SK-N-SH (cell line): Measurements from ENCODE around the gene NACA2. TPM values are rescaled to one million over a fixed set of nuclear protein-coding genes. Genes with fewer than 3 reads are reported as not detected.

Experiments
- CTCF ChIA-PET: fragments of 300-600, 350-600 bp; formaldehyde crosslinking; extraction: SDS; loops from one replicate; lab custom pipeline; 2021; lab: Yijun Ruan, JAX
- POLR2A ChIA-PET: fragments of 350-600 bp; sonication (Branson Sonifier 250); formaldehyde crosslinking; extraction: SDS; loops from one replicate; lab custom pipeline; 2020; ENCODE audit warnings: antibody characterized with exemption, inconsistent platforms; lab: Yijun Ruan, JAX
- DNase-seq: peaks from one replicate; pipeline ENCODE4 v3.0.0; 2012
- H2AFZ ChIP-seq: fragments of 200-600 bp; sonication (generic); 2 replicates; pipeline ENCODE4 v1.8.1; 2016; ENCODE audit warnings: antibody characterized with exemption, mild to moderate bottlenecking, low read depth
- H3F3A ChIP-seq: fragments of 200-600 bp; sonication (generic); replicated peaks from 2 replicates; pipeline ENCODE3; 2016; ENCODE audit warnings: antibody characterized with exemption, mild to moderate bottlenecking; ENCODE audit not compliant: insufficient read depth
- H3K27ac ChIP-seq, 2 experiments: fragments of 200-500 bp in 1 of 2; fragments of 200-600 bp in 1 of 2; sonication (Bioruptor generic) in 1 of 2; sonication (generic), shearing (Covaris generic) in 1 of 2; 2 replicates each; pipeline versions ENCODE4 v1.5.1 to v1.6.1; 2014 to 2016; ENCODE audit warnings: low read depth in 2 of 2, inconsistent platforms in 1 of 2, low read length in 1 of 2, mild to moderate bottlenecking in 1 of 2, mixed read lengths in 1 of 2
- H3K27me3 ChIP-seq: fragments of 200-600 bp; sonication (generic), shearing (Covaris generic); 2 replicates; pipeline ENCODE4 v1.6.1; 2016; ENCODE audit warnings: mixed run types; ENCODE audit not compliant: insufficient read depth
- H3K36me3 ChIP-seq, 2 experiments: fragments of 200-500 bp in 1 of 2; fragments of 200-600 bp in 1 of 2; sonication (Bioruptor generic) in 1 of 2; sonication (generic) in 1 of 2; replicated peaks in 1 of 2; 2 replicates each; pipeline versions ENCODE3 to v1.5.1; 2014 to 2016; ENCODE audit warnings: low read length in 1 of 2, mild to moderate bottlenecking in 1 of 2; ENCODE audit not compliant: insufficient read depth in 2 of 2, control insufficient read depth in 1 of 2
- H3K4me1 ChIP-seq, 2 experiments: fragments of 200-500 bp in 1 of 2; fragments of 200-600 bp in 1 of 2; sonication (Bioruptor generic) in 1 of 2; sonication (generic), shearing (Covaris generic) in 1 of 2; 2 replicates each; pipeline versions ENCODE4 v1.5.1 to v1.6.1; 2014 to 2016; ENCODE audit warnings: low read depth in 1 of 2, low read length in 1 of 2, mixed run types in 1 of 2; ENCODE audit not compliant: insufficient read depth in 2 of 2, control insufficient read depth in 1 of 2
- H3K4me2 ChIP-seq: fragments of 200-600 bp; sonication (generic), shearing (Covaris generic); 2 replicates; pipeline ENCODE4 v1.6.1; 2017; ENCODE audit warnings: mixed run types
- H3K4me3 ChIP-seq, 2 experiments: fragments of 200-500 bp in 1 of 2; fragments of 200-600 bp in 1 of 2; sonication (Bioruptor generic) in 1 of 2; sonication (generic), shearing (Covaris generic) in 1 of 2; 2 replicates each; pipeline versions ENCODE4 v1.5.1 to v1.8.1; 2014 to 2016; ENCODE audit warnings: low read depth in 2 of 2, inconsistent platforms in 1 of 2, low read length in 1 of 2, mild to moderate bottlenecking in 1 of 2, mixed read lengths in 1 of 2, moderate library complexity in 1 of 2
- H3K79me2 ChIP-seq: fragments of 200-600 bp; sonication (generic); 2 replicates; pipeline ENCODE4 v1.8.1; 2017; ENCODE audit warnings: mild to moderate bottlenecking; ENCODE audit not compliant: insufficient read depth
- H3K9ac ChIP-seq: fragments of 200-600 bp; sonication (generic); 2 replicates; pipeline ENCODE4 v1.6.1; 2017; ENCODE audit warnings: mixed run types
- H3K9me2 ChIP-seq: fragments of 200-600 bp; sonication (generic); 2 replicates; pipeline ENCODE4 v1.6.1; 2017; ENCODE audit warnings: mixed run types
- H3K9me3 ChIP-seq: fragments of 200-600 bp; sonication (generic); 2 replicates; pipeline ENCODE4 v1.6.1; 2017; ENCODE audit warnings: mixed run types, mild to moderate bottlenecking, moderate library complexity
- H4K20me1 ChIP-seq: fragments of 200-600 bp; sonication (generic); 2 replicates; pipeline ENCODE4 v1.6.1; 2017; ENCODE audit warnings: mild to moderate bottlenecking, mixed run types; ENCODE audit not compliant: insufficient read depth
- CTCF ChIP-seq: fragments of 200-600 bp; sonication (generic); IDR thresholded peaks from 2 replicates; pipeline ENCODE4 v1.6.1; 2017; ENCODE audit warnings: antibody characterized with exemption, mild to moderate bottlenecking, moderate library complexity
- EP300 ChIP-seq, 2 experiments: IDR thresholded peaks; 2 replicates each; pipeline versions ENCODE4 v1.4.0 to v1.6.1; 2012; ENCODE audit warnings: borderline replicate concordance in 1 of 2, low read depth in 1 of 2, low read length in 1 of 2
- EZH2phosphoT487 ChIP-seq: fragments of 200-600 bp; sonication (generic); IDR thresholded peaks from 2 replicates; pipeline ENCODE4 v1.6.1; 2017; ENCODE audit warnings: low read depth, mixed run types, mild to moderate bottlenecking, antibody characterized with exemption, moderate library complexity, borderline replicate concordance
- FOXM1 ChIP-seq: IDR thresholded peaks from 2 replicates; pipeline ENCODE4 v1.4.0; 2012; ENCODE audit warnings: low read depth, mild to moderate bottlenecking
- GABPA ChIP-seq: IDR thresholded peaks from 2 replicates; pipeline ENCODE4 v1.4.0; 2012; ENCODE audit warnings: low read depth, mild to moderate bottlenecking
- JUND ChIP-seq: IDR thresholded peaks from 2 replicates; pipeline ENCODE4 v1.4.0; 2012
- MEF2A ChIP-seq: IDR thresholded peaks from 2 replicates; pipeline ENCODE4 v1.4.0; 2012; ENCODE audit warnings: low read depth, borderline replicate concordance
- NRF1 ChIP-seq: IDR thresholded peaks from 2 replicates; pipeline ENCODE4 v1.6.1; 2012; ENCODE audit warnings: low read depth, mild to moderate bottlenecking, low read length
- RAD21 ChIP-seq: IDR thresholded peaks from 2 replicates; pipeline ENCODE4 v1.6.1; 2012; ENCODE audit warnings: mild to moderate bottlenecking, low read length
- RCOR1 ChIP-seq: fragments of 150-350 bp; IDR thresholded peaks from 2 replicates; pipeline ENCODE4 v1.6.1; 2017; ENCODE audit warnings: antibody characterized with exemption, low read length
- REST ChIP-seq: IDR thresholded peaks from 2 replicates; pipeline ENCODE4 v1.6.1; 2012; ENCODE audit warnings: mild to moderate bottlenecking, low read depth, low read length, moderate library complexity
- SMC3 ChIP-seq: IDR thresholded peaks from 2 replicates; pipeline ENCODE4 v1.6.1; 2012; ENCODE audit warnings: low read depth, low read length, improper control_type of control experiment
- TCF12 ChIP-seq: IDR thresholded peaks from 2 replicates; pipeline ENCODE4 v1.4.0; 2012
- TEAD4 ChIP-seq: IDR thresholded peaks from 2 replicates; pipeline ENCODE4 v1.4.0; 2012; ENCODE audit warnings: mild to moderate bottlenecking, borderline replicate concordance; ENCODE audit not compliant: insufficient read depth
- USF1 ChIP-seq: IDR thresholded peaks from 2 replicates; pipeline ENCODE4 v1.4.0; 2012; ENCODE audit warnings: low read depth, borderline replicate concordance
- USF2 ChIP-seq: fragments of 150-350 bp; IDR thresholded peaks from 2 replicates; pipeline ENCODE4 v1.6.1; 2017; ENCODE audit warnings: antibody characterized with exemption, low read length, low read depth, borderline replicate concordance
- YY1 ChIP-seq: IDR thresholded peaks from 2 replicates; pipeline ENCODE4 v1.4.0; 2012; ENCODE audit warnings: low read depth, mild to moderate bottlenecking
- ZBTB33 ChIP-seq: IDR thresholded peaks from 2 replicates; pipeline ENCODE4 v1.4.0; 2012; ENCODE audit warnings: low read depth, borderline replicate concordance
- WGBS: methylation state at CpG from one replicate; pipeline ENCODE4 v1.1.6; 2017; ENCODE audit warnings: low lambda C conversion rate; 5-methylcytosine and 5-hydroxymethylcytosine counted together
- polyA plus RNA-seq, 3 experiments: library from polyadenylated mRNA; depleted of rRNA; stranded (reverse); fragments of >200 nt; gene quantifications; 2 replicates each; pipeline ENCODE4 v1.2.3, GENCODE V29; 2012

NACA2 gene
- polyA plus RNA-seq, 1 of the 3 experiments (the other 2 are of a cell fraction): not detected

- H3K9me2 ChIP-seq: no peaks in the 10 kb centered on the region
- H4K20me1 ChIP-seq: no peaks in the 10 kb centered on the region
- no peaks in the 10 kb centered on the region for H3K27me3 ChIP-seq
- no peak for DNase-seq
- H3K4me3 ChIP-seq: no peak overlapping the region
- H3K4me2 ChIP-seq: no peak overlapping the region
- no peak overlapping the region for H3K27ac ChIP-seq
- H3F3A ChIP-seq: no peaks in the 10 kb centered on the region
- H3K79me2 ChIP-seq: no peaks in the 10 kb centered on the region
- 60% methylated on average over 7 of the region's 7 CpGs for WGBS
- H2AFZ ChIP-seq: no peak overlapping the region
- CTCF ChIA-PET: interaction anchor here (1.3 to 1.6 kb wide), 4 partner anchors 9 to 624 kb away, joined by 3 to 4 read pairs (median 4); no protein-coding TSS in a partner anchor
- no peaks in the 10 kb centered on the region for H3K9me3 ChIP-seq
- TF ChIP-seq MEF2A: no peak
- TF ChIP-seq TEAD4: no peak
- TF ChIP-seq JUND: no peak
- no peak for TF ChIP-seq CTCF
- TF ChIP-seq GABPA: no peak
- no peak for TF ChIP-seq EZH2phosphoT487
- no peak for TF ChIP-seq YY1
- TF ChIP-seq FOXM1: no peak
- no peak for TF ChIP-seq RAD21
- no peak for TF ChIP-seq EP300 (IDR thresholded peaks at IDR 0.05; ENCODE audit: borderline replicate concordance in 1 of 2, low read depth in 1 of 2, low read length in 1 of 2)
- no peak for TF ChIP-seq TCF12
- TF ChIP-seq USF1: no peak
- TF ChIP-seq RCOR1: no peak
- TF ChIP-seq NRF1: no peak
- TF ChIP-seq ZBTB33: no peak
- no peak for TF ChIP-seq SMC3
- no peak for TF ChIP-seq USF2
- TF ChIP-seq REST: no peak
- TF ChIP-seq, all 33 proteins: peak for 0
- peaks cover 0 to 6% of the 10 kb centered on the region in 2 experiments; a peak in 1 of 4 replicates for H3K4me1 ChIP-seq
- POLR2A ChIA-PET: no interaction called here
- H3K36me3 ChIP-seq: no peaks in the 10 kb centered on the region
- H3K9ac ChIP-seq: no peak overlapping the region
Observed at GRCh38 chr17:61595418-61596186, 4.6 kb upstream of the NACA2 start.
